ENCODE results near the gene CA12.

- TF ChIP-seq EZH2 (IDR thresholded peaks at IDR 0.05) (no peak), POLR2AphosphoS5 (IDR thresholded peaks at IDR 0.05; ENCODE audit: borderline replicate concordance, low read depth, low read length) (no peak)
Observed at GRCh38 chr15:63398456-63398855, 16.8 kb upstream of the CA12 start.
